ENCODE measurements around the gene AHSA1.

The AHSA1 gene

DNA sequence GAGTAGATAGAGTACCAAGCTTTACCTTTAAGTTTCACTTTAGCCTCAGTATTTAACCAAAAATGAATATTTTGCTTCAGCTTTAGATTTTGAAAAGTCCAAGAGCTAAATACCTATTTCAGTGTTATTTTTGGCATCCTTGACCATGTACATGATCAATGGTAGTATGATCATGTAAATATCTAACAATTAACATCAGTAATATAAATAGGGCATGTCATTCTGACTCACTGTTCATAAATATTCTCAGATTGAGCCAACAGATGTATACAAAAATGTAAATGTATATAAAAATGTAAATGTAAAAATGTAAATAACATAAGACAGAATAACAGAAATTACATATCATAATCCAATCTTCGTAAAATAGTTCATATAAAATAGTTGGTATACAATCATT, 19.3 kb upstream of the AHSA1 start:
- H3K4me1 ChIP-seq (ENCODE audit: control insufficient read depth, insufficient read depth, low read length, poor library complexity, severe bottlenecking) = no peaks in the 10 kb centered on the region
- DNase-seq = no peak
- peaks cover 53% of the 10 kb centered on the region for H3K36me3 ChIP-seq (ENCODE audit: control insufficient read depth, insufficient read depth, low read length)
- H3K9me3 ChIP-seq (ENCODE audit: control insufficient read depth, low read length) = no peaks in the 10 kb centered on the region
- no peak overlapping the region for H3K27ac ChIP-seq (ENCODE audit: insufficient read depth, low read length, poor library complexity, severe bottlenecking)
- no peak overlapping the region for H3K4me3 ChIP-seq (ENCODE audit: insufficient read depth, low read depth, low read length, poor library complexity, severe bottlenecking)
- H3K27me3 ChIP-seq (replicated peaks; ENCODE audit: control insufficient read depth, insufficient read depth, low read length, poor library complexity, severe bottlenecking) = no peaks in the 10 kb centered on the region

DNA sequence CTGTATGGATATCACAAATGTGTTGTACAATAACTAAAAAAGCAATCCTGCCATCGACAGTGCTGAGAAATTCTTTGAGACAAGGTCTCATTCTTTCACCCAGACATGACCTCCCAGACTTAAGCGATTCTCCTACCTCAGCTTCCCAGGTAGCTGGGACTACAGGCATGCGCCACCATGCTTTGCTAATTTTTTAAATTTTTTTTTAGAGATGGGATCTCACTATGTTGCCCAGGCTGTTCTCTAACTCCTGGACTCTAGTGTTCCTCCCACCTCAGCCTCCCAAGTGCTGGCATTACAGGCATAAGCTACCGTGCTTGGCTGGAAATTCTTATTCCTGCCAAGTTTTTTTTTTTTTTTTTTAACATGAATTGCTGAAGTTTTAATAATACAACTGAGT, 18.0 kb upstream of the AHSA1 start:
- Histone ChIP-seq H3K36me3 (ENCODE audit: control insufficient read depth, insufficient read depth, low read length) (peaks cover 53% of the 10 kb centered on the region), H3K4me1 (ENCODE audit: control insufficient read depth, insufficient read depth, low read length, poor library complexity, severe bottlenecking) (no peaks in the 10 kb centered on the region), H3K27ac (ENCODE audit: insufficient read depth, low read length, poor library complexity, severe bottlenecking) (no peak overlapping the region), H3K9me3 (ENCODE audit: control insufficient read depth, low read length) (no peaks in the 10 kb centered on the region), H3K4me3 (ENCODE audit: insufficient read depth, low read depth, low read length, poor library complexity, severe bottlenecking) (no peak overlapping the region), H3K27me3 (replicated peaks; ENCODE audit: control insufficient read depth, insufficient read depth, low read length, poor library complexity, severe bottlenecking) (no peaks in the 10 kb centered on the region)
- DNase-seq = no peak

DNA sequence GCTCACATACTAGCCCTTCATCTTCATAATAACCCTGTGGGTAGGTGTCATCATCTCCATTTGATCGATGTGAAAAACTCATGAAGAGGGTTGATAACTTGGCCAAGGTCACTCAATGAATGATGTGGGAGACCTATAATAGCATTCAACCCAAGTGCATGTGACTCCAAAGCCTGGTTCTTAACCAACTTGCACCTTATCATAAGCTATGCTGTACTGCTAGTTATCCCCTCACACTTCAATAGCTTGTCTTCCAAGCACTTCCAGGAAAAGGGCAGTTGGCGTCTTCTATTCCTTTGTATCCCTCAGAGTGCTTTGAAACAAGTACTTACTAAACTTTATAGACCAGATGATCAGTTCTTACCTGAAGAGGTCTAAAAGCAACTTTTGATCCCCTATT, 15.7 kb upstream of the AHSA1 start:
- H3K27me3 ChIP-seq (replicated peaks; ENCODE audit: control insufficient read depth, insufficient read depth, low read length, poor library complexity, severe bottlenecking) = no peaks in the 10 kb centered on the region
- H3K4me3 ChIP-seq (ENCODE audit: insufficient read depth, low read depth, low read length, poor library complexity, severe bottlenecking) = no peak overlapping the region
- no peak overlapping the region for H3K27ac ChIP-seq (ENCODE audit: insufficient read depth, low read length, poor library complexity, severe bottlenecking)
- H3K9me3 ChIP-seq (ENCODE audit: control insufficient read depth, low read length) = no peaks in the 10 kb centered on the region
- DNase-seq = no peak
- H3K36me3 ChIP-seq (ENCODE audit: control insufficient read depth, insufficient read depth, low read length) = peaks cover 52% of the 10 kb centered on the region
- H3K4me1 ChIP-seq (ENCODE audit: control insufficient read depth, insufficient read depth, low read length, poor library complexity, severe bottlenecking) = no peaks in the 10 kb centered on the region

GRCh38 chr14:77455966-77456640, 1.8 kb upstream of the AHSA1 start:
- H3K4me1 ChIP-seq (ENCODE audit: control insufficient read depth, insufficient read depth, low read length, poor library complexity, severe bottlenecking) = peaks cover 17% of the 10 kb centered on the region
- H3K27me3 ChIP-seq (replicated peaks; ENCODE audit: control insufficient read depth, insufficient read depth, low read length, poor library complexity, severe bottlenecking) = no peaks in the 10 kb centered on the region
- H3K27ac ChIP-seq (ENCODE audit: insufficient read depth, low read length, poor library complexity, severe bottlenecking) = peak overlapping the region; percentile 84
- no peak for DNase-seq
- H3K4me3 ChIP-seq (ENCODE audit: insufficient read depth, low read depth, low read length, poor library complexity, severe bottlenecking) = no peak overlapping the region
- H3K36me3 ChIP-seq (ENCODE audit: control insufficient read depth, insufficient read depth, low read length) = peaks cover 31% of the 10 kb centered on the region
- H3K9me3 ChIP-seq (ENCODE audit: control insufficient read depth, low read length) = no peaks in the 10 kb centered on the region

GRCh38 chr14:77457115-77457521, 775 bp upstream of the AHSA1 start:
- Histone ChIP-seq H3K4me1 (ENCODE audit: control insufficient read depth, insufficient read depth, low read length, poor library complexity, severe bottlenecking) (peaks cover 17% of the 10 kb centered on the region), H3K36me3 (ENCODE audit: control insufficient read depth, insufficient read depth, low read length) (peaks cover 27% of the 10 kb centered on the region), H3K4me3 (ENCODE audit: insufficient read depth, low read depth, low read length, poor library complexity, severe bottlenecking) (peak overlapping the region; percentile 77), H3K27me3 (replicated peaks; ENCODE audit: control insufficient read depth, insufficient read depth, low read length, poor library complexity, severe bottlenecking) (no peaks in the 10 kb centered on the region), H3K27ac (ENCODE audit: insufficient read depth, low read length, poor library complexity, severe bottlenecking) (peak overlapping the region; percentile 84), H3K9me3 (ENCODE audit: control insufficient read depth, low read length) (no peaks in the 10 kb centered on the region)
- DNase-seq = no peak

GRCh38 chr14:77458249-77458950, 507 bp downstream of the AHSA1 start:
- peaks cover 17% of the 10 kb centered on the region for H3K4me1 ChIP-seq (ENCODE audit: control insufficient read depth, insufficient read depth, low read length, poor library complexity, severe bottlenecking)
- H3K27ac ChIP-seq (ENCODE audit: insufficient read depth, low read length, poor library complexity, severe bottlenecking) = peak overlapping the region; percentile 84
- no peaks in the 10 kb centered on the region for H3K27me3 ChIP-seq (replicated peaks; ENCODE audit: control insufficient read depth, insufficient read depth, low read length, poor library complexity, severe bottlenecking)
- no peaks in the 10 kb centered on the region for H3K9me3 ChIP-seq (ENCODE audit: control insufficient read depth, low read length)
- peak in 2 of 3 donors; percentile 4 to 14 for DNase-seq
- peaks cover 33% of the 10 kb centered on the region for H3K36me3 ChIP-seq (ENCODE audit: control insufficient read depth, insufficient read depth, low read length)
- H3K4me3 ChIP-seq (ENCODE audit: insufficient read depth, low read depth, low read length, poor library complexity, severe bottlenecking) = peak overlapping the region; percentile 77

DNA sequence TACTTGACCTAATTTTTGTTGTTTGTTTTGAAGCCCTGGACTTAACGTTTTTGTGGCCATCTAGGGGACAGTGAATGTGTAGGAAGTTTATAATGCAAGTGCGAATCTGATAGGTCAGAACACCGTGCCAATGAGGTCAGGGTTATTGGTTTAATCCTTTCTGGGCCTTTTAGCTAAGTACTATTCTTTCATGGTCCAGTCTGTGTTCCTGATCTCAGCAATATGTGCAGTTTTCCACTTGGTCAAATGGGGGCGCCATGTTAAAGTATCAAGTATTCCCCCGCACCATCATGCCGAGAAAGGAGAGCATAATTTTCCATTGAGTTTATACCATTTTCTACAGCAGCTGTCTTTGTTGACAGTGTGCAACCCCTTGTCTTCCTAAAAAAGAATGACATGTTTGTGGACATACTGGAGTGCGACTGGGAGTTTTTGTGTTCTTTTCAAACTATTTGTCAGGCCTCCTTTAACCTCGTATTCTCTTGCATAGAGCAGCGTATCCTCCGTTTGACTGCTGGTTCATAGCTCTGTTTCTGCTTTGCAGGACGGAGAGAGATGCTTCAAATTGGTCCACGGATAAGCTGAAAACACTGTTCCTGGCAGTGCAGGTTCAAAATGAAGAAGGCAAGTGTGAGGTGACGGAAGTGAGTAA, 1.3 kb downstream of the AHSA1 start:
- Histone ChIP-seq H3K36me3 (ENCODE audit: control insufficient read depth, insufficient read depth, low read length) (peaks cover 39% of the 10 kb centered on the region), H3K27me3 (replicated peaks; ENCODE audit: control insufficient read depth, insufficient read depth, low read length, poor library complexity, severe bottlenecking) (no peaks in the 10 kb centered on the region), H3K4me3 (ENCODE audit: insufficient read depth, low read depth, low read length, poor library complexity, severe bottlenecking) (peak overlapping the region; percentile 77), H3K4me1 (ENCODE audit: control insufficient read depth, insufficient read depth, low read length, poor library complexity, severe bottlenecking) (peaks cover 17% of the 10 kb centered on the region), H3K27ac (ENCODE audit: insufficient read depth, low read length, poor library complexity, severe bottlenecking) (peak overlapping the region; percentile 34), H3K9me3 (ENCODE audit: control insufficient read depth, low read length) (no peaks in the 10 kb centered on the region)
- DNase-seq = peak in 2 of 3 donors; percentile 23 to 48

GRCh38 chr14:77467801-77468200, 9.9 kb downstream of the AHSA1 start:
- no peaks in the 10 kb centered on the region for H3K9me3 ChIP-seq (ENCODE audit: control insufficient read depth, low read length)
- no peak for DNase-seq
- H3K36me3 ChIP-seq (ENCODE audit: control insufficient read depth, insufficient read depth, low read length) = peaks cover 62% of the 10 kb centered on the region

DNA sequence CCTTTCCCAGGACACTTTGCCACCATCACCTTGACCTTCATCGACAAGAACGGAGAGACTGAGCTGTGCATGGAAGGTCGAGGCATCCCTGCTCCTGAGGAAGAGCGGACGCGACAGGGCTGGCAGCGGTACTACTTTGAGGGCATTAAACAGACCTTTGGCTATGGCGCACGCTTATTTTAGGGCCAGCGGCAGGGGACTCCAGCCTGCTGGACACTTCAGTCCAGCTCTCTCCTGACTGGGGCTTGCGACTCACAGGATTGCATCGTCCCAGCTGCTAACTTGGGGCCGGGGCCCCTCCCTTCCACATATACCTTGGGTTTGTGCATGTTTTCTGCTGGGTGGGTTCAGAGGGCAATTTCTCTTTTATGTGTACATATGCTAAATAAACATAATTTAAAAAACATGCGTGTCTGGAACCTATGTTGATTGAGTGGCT, 11.2 kb downstream of the AHSA1 start:
- Histone ChIP-seq H3K27ac (ENCODE audit: insufficient read depth, low read length, poor library complexity, severe bottlenecking) (no peak overlapping the region), H3K27me3 (replicated peaks; ENCODE audit: control insufficient read depth, insufficient read depth, low read length, poor library complexity, severe bottlenecking) (no peaks in the 10 kb centered on the region), H3K9me3 (ENCODE audit: control insufficient read depth, low read length) (no peaks in the 10 kb centered on the region), H3K36me3 (ENCODE audit: control insufficient read depth, insufficient read depth, low read length) (peaks cover 50% of the 10 kb centered on the region), H3K4me3 (ENCODE audit: insufficient read depth, low read depth, low read length, poor library complexity, severe bottlenecking) (no peak overlapping the region), H3K4me1 (ENCODE audit: control insufficient read depth, insufficient read depth, low read length, poor library complexity, severe bottlenecking) (no peaks in the 10 kb centered on the region)
- no peak for DNase-seq

More at GRCh38 chr14:77467801-77468200, 9.9 kb downstream of the AHSA1 start:
- Histone ChIP-seq H3K27me3 (replicated peaks; ENCODE audit: control insufficient read depth, insufficient read depth, low read length, poor library complexity, severe bottlenecking) (no peaks in the 10 kb centered on the region), H3K4me3 (ENCODE audit: insufficient read depth, low read depth, low read length, poor library complexity, severe bottlenecking) (no peak overlapping the region), H3K4me1 (ENCODE audit: control insufficient read depth, insufficient read depth, low read length, poor library complexity, severe bottlenecking) (no peaks in the 10 kb centered on the region), H3K27ac (ENCODE audit: insufficient read depth, low read length, poor library complexity, severe bottlenecking) (no peak overlapping the region)

- H3K9me3 ChIP-seq (ENCODE audit: control insufficient read depth, low read length) = no peaks in the 10 kb centered on the region
- no peaks in the 10 kb centered on the region for H3K27me3 ChIP-seq (replicated peaks; ENCODE audit: control insufficient read depth, insufficient read depth, low read length, poor library complexity, severe bottlenecking)
- no peak overlapping the region for H3K27ac ChIP-seq (ENCODE audit: insufficient read depth, low read length, poor library complexity, severe bottlenecking)
- no peak overlapping the region for H3K4me3 ChIP-seq (ENCODE audit: insufficient read depth, low read depth, low read length, poor library complexity, severe bottlenecking)
- DNase-seq = no peak
- peaks cover 46% of the 10 kb centered on the region for H3K36me3 ChIP-seq (ENCODE audit: control insufficient read depth, insufficient read depth, low read length)
- H3K4me1 ChIP-seq (ENCODE audit: control insufficient read depth, insufficient read depth, low read length, poor library complexity, severe bottlenecking) = no peaks in the 10 kb centered on the region
Observed at GRCh38 chr14:77469539-77469938, 11.6 kb downstream of the AHSA1 start.

Measured in effector memory CD4-positive, alpha-beta T cell (primary cell).